KMS-11 (cell line): ENCODE data around the gene ITPR1.

Experiments used
- H2AFZ ChIP-seq: fragments of 200-600 bp; sonication (generic); 2 replicates; pipeline ENCODE4 v1.6.1; 2016; ENCODE audit warnings: antibody characterized with exemption, mixed run types, low read depth
- H3K27ac ChIP-seq: fragments of 200-600 bp; sonication (generic); 2 replicates; pipeline ENCODE4 v1.6.1; 2016; ENCODE audit warnings: mild to moderate bottlenecking, mixed run types
- H3K27me3 ChIP-seq: fragments of 200-600 bp; sonication (generic); 2 replicates; pipeline ENCODE4 v1.6.1; 2017; ENCODE audit warnings: mild to moderate bottlenecking, low read depth, mixed run types, moderate library complexity; ENCODE audit not compliant: insufficient read depth
- H3K36me3 ChIP-seq: fragments of 200-600 bp; sonication (generic); 2 replicates; pipeline ENCODE4 v1.6.1; 2017; ENCODE audit warnings: mild to moderate bottlenecking, mixed run types; ENCODE audit not compliant: insufficient read depth
- H3K4me1 ChIP-seq: fragments of 200-600 bp; sonication (generic); 2 replicates; pipeline ENCODE4 v1.6.1; 2016; ENCODE audit warnings: mild to moderate bottlenecking, low read depth, mixed run types; ENCODE audit not compliant: poor library complexity, severe bottlenecking
- H3K4me2 ChIP-seq: fragments of 200-600 bp; sonication (generic); 2 replicates; pipeline ENCODE4 v1.7.0; 2016; ENCODE audit warnings: mild to moderate bottlenecking, mixed run types
- H3K4me3 ChIP-seq: fragments of 200-600 bp; sonication (generic); IDR thresholded peaks from 2 replicates; pipeline ENCODE4 v1.6.1; 2017; ENCODE audit warnings: low read depth, low read length, mixed read lengths; ENCODE audit not compliant: insufficient read depth
- H3K79me2 ChIP-seq: fragments of 200-600 bp; sonication (generic); 2 replicates; pipeline ENCODE4 v1.6.1; 2016; ENCODE audit warnings: low read depth, mixed run types; ENCODE audit not compliant: insufficient read depth
- H3K9ac ChIP-seq: fragments of 200-600 bp; sonication (generic); 2 replicates; pipeline ENCODE4 v1.6.1; 2016; ENCODE audit warnings: mild to moderate bottlenecking, mixed run types
- H4K20me1 ChIP-seq: fragments of 200-600 bp; sonication (generic); 2 replicates; pipeline ENCODE4 v1.6.1; 2016; ENCODE audit warnings: mild to moderate bottlenecking, mixed run types; ENCODE audit not compliant: insufficient read depth
- TF ChIP-seq, protein P1 (sequence below): fragments of 200-600 bp; sonication (generic); conservative IDR thresholded peaks from 2 replicates; pipeline ENCODE4 v1.6.1; 2017; ENCODE audit warnings: low read depth, mild to moderate bottlenecking, antibody characterized with exemption, low read length, moderate library complexity, mixed read lengths

Gene ITPR1

GRCh38 chr3:4582624-4583023, 89.5 kb downstream of the ITPR1 start:
- no peaks in the 10 kb centered on the region for H4K20me1 ChIP-seq
- no peak overlapping the region for H3K27ac ChIP-seq
- H3K36me3 ChIP-seq: no peaks in the 10 kb centered on the region
- H3K27me3 ChIP-seq: no peaks in the 10 kb centered on the region
- H2AFZ ChIP-seq: no peak overlapping the region
- H3K4me3 ChIP-seq: no peak overlapping the region
- H3K4me1 ChIP-seq: peaks cover 1% of the 10 kb centered on the region
- H3K79me2 ChIP-seq: no peaks in the 10 kb centered on the region
- no peak overlapping the region for H3K4me2 ChIP-seq
- TF ChIP-seq, protein P1, sequence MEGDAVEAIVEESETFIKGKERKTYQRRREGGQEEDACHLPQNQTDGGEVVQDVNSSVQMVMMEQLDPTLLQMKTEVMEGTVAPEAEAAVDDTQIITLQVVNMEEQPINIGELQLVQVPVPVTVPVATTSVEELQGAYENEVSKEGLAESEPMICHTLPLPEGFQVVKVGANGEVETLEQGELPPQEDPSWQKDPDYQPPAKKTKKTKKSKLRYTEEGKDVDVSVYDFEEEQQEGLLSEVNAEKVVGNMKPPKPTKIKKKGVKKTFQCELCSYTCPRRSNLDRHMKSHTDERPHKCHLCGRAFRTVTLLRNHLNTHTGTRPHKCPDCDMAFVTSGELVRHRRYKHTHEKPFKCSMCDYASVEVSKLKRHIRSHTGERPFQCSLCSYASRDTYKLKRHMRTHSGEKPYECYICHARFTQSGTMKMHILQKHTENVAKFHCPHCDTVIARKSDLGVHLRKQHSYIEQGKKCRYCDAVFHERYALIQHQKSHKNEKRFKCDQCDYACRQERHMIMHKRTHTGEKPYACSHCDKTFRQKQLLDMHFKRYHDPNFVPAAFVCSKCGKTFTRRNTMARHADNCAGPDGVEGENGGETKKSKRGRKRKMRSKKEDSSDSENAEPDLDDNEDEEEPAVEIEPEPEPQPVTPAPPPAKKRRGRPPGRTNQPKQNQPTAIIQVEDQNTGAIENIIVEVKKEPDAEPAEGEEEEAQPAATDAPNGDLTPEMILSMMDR: no peak
- no peak overlapping the region for H3K9ac ChIP-seq

DNA sequence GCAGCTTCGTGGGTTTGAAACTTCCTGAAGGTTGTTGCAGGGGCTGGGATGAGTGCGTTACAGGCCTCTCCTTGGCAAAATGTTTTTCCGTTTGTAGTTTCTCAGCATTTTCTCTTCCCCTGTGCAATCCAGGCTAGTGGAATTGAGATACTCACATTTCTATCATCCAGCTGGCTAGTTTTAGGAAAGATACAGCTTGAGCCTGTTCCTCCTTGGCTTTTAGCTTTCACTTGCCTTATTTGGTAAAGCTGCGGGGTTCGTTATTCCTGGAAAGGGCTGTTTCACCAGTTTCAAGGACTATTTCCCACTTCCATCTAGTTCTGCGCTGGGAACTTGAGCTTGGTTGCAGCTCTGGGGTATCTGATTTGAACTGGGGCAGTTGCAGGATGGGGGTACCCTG, 90.3 kb downstream of the ITPR1 start:
- Histone ChIP-seq H3K27ac (no peak overlapping the region), H3K79me2 (no peaks in the 10 kb centered on the region), H3K4me2 (no peak overlapping the region), H4K20me1 (no peaks in the 10 kb centered on the region), H3K27me3 (no peaks in the 10 kb centered on the region), H3K4me3 (no peak overlapping the region), H3K9ac (no peak overlapping the region), H3K4me1 (peaks cover 9% of the 10 kb centered on the region), H3K36me3 (no peaks in the 10 kb centered on the region), H2AFZ (no peak overlapping the region)
- TF ChIP-seq, protein P1: no peak

- no peak overlapping the region for H3K4me3 ChIP-seq
- H3K36me3 ChIP-seq: no peaks in the 10 kb centered on the region
- no peak overlapping the region for H2AFZ ChIP-seq
- TF ChIP-seq, protein P1: no peak
- no peaks in the 10 kb centered on the region for H4K20me1 ChIP-seq
- H3K79me2 ChIP-seq: no peaks in the 10 kb centered on the region
- H3K9ac ChIP-seq: no peak overlapping the region
- no peak overlapping the region for H3K27ac ChIP-seq
- no peaks in the 10 kb centered on the region for H3K27me3 ChIP-seq
- peaks cover 22% of the 10 kb centered on the region for H3K4me1 ChIP-seq
- H3K4me2 ChIP-seq: no peak overlapping the region
These were observed 91.5 kb downstream of the ITPR1 start for GRCh38 chr3:4584456-4585249.

- no peak overlapping the region for H3K27ac ChIP-seq
- no peaks in the 10 kb centered on the region for H3K79me2 ChIP-seq
- no peaks in the 10 kb centered on the region for H4K20me1 ChIP-seq
- H3K27me3 ChIP-seq: no peaks in the 10 kb centered on the region
- no peak overlapping the region for H2AFZ ChIP-seq
- no peaks in the 10 kb centered on the region for H3K36me3 ChIP-seq
- H3K4me2 ChIP-seq: no peak overlapping the region
- H3K4me3 ChIP-seq: no peak overlapping the region
- H3K9ac ChIP-seq: no peak overlapping the region
- peaks cover 26% of the 10 kb centered on the region for H3K4me1 ChIP-seq
- TF ChIP-seq, protein P1: no peak
These were observed 93.2 kb downstream of the ITPR1 start for GRCh38 chr3:4586381-4586780.
